Activated naive CD8-positive, alpha-beta T cell (primary cell): ENCODE measurements around the gene INTS1.

ENCODE experiments used
- H3K27ac Mint-ChIP-seq: one replicate; pipeline ENCODE4 v1.8.0; 2021; ENCODE audit warnings: mixed read lengths
- H3K27me3 Mint-ChIP-seq: one replicate; pipeline ENCODE4 v1.8.0; 2021; ENCODE audit warnings: mixed read lengths
- H3K36me3 Mint-ChIP-seq: one replicate; pipeline ENCODE4 v1.8.0; 2021; ENCODE audit warnings: mixed read lengths
- H3K4me1 Mint-ChIP-seq: one replicate; pipeline ENCODE4 v1.8.0; 2021; ENCODE audit warnings: low read depth, mixed read lengths
- H3K4me3 Mint-ChIP-seq: one replicate; pipeline ENCODE4 v1.8.0; 2021; ENCODE audit warnings: mild to moderate bottlenecking, mixed read lengths
- H3K9me3 Mint-ChIP-seq: one replicate; pipeline ENCODE4 v1.8.0; 2021; ENCODE audit warnings: low read depth, mixed read lengths

Gene INTS1

DNA sequence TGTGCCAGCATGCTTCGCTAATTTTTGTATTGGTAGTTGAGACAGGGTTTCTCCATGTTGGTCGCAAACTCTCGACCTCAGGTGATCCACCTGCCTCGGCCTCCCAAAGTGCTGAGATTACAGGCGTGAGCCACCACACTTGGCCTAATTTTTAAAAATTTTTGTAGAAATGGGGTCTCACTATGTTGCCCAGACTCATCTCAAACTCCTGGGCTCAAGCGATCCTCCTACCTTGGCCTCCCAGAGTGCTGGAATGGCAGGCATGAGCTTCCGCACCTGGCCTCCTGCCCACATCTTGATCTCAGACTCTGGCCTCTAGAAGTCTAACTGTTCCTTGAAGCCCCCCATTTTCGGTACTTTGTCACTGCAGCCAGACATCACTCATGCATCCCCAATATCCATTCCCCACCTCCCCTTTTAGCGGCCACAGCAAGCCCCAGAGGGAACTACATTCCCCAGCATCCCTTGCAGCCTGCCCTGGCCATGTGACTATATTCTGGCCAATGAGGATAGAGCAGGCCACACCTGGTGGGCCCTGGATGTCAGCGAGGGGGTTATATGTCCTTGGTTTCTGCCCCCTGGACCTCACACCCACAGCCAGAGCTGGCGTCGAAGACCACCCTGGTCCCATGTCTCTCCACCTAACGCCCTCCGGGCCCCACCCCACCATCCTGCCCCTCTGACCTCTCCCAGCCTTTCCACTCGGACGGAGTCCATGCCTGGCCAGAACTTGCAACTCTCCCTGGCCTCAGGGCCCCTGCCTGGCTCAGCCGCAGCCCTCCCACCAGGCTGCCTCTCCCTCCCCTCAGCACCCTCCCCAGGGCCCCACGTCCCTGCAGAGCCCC lies 78.7 kb downstream of the INTS1 start:
- H3K4me3 Mint-ChIP-seq = no peak overlapping the region
- no peak overlapping the region for H3K27ac Mint-ChIP-seq
- H3K27me3 Mint-ChIP-seq = peaks cover 4% of the 10 kb centered on the region
- no peaks in the 10 kb centered on the region for H3K36me3 Mint-ChIP-seq
- no peaks in the 10 kb centered on the region for H3K4me1 Mint-ChIP-seq
- no peaks in the 10 kb centered on the region for H3K9me3 Mint-ChIP-seq

DNA sequence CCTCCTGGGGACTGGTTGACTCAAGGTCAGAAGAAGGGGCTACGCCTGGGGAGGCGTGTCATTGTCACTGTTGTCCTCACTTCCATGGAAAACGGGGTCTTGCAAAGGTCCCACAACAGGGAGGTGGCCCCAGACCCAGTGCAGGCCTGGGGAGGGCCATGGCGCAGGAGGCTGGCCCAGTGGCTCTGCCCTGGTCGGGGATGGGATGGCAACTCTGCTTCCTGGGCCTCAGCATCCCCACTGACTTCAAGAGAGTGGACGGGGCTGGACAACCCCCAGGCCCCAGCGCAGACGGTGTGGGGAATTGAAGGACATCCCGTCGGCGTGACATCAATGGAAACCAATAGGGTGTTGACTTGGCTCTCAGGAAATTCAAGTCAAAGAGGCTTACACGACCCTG lies 80.1 kb downstream of the INTS1 start:
- Mint-ChIP-seq H3K9me3 (no peaks in the 10 kb centered on the region), H3K36me3 (no peaks in the 10 kb centered on the region), H3K27me3 (peaks cover 4% of the 10 kb centered on the region), H3K4me1 (peaks cover 2% of the 10 kb centered on the region), H3K27ac (no peak overlapping the region), H3K4me3 (no peak overlapping the region)

DNA sequence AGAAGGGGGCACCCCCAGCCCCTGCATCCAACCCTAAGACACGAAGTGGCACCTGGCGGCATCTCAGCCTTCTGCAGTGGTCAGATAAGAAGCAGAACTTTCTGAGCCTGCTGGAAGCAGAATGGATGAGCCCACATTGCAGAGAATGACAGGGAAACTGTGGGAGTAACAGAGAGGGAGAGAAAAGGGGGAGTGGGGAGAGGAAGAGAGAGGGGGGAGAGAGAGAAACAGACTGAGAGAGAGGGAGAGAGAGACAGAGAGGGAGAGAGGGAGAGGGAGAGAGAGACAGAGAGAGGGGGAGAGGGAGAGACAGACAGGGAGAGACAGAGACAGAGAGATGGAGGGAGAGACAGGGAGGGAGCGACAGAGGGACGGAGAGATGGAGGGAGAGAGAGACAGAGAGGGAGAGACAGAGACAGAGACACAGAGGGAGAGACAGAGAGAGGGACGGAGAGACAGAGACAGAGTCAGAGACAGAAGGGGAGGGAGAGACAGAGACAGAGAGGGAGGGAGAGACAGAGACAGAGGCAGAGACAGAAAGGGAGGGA lies 80.9 kb downstream of the INTS1 start:
- peaks cover 3% of the 10 kb centered on the region for H3K4me1 Mint-ChIP-seq

GRCh38 chr7:1422512-1423263 lies 81.5 kb downstream of the INTS1 start:
- no peak overlapping the region for H3K4me3 Mint-ChIP-seq
- peaks cover 10% of the 10 kb centered on the region for H3K4me1 Mint-ChIP-seq
- H3K27ac Mint-ChIP-seq = no peak overlapping the region
- H3K27me3 Mint-ChIP-seq = peaks cover 4% of the 10 kb centered on the region
- no peaks in the 10 kb centered on the region for H3K36me3 Mint-ChIP-seq
- no peaks in the 10 kb centered on the region for H3K9me3 Mint-ChIP-seq

More for the DNA sequence above, 80.9 kb downstream of the INTS1 start:
- Mint-ChIP-seq H3K36me3 (no peaks in the 10 kb centered on the region), H3K27me3 (peaks cover 4% of the 10 kb centered on the region), H3K4me3 (no peak overlapping the region), H3K27ac (no peak overlapping the region), H3K9me3 (no peaks in the 10 kb centered on the region)

DNA sequence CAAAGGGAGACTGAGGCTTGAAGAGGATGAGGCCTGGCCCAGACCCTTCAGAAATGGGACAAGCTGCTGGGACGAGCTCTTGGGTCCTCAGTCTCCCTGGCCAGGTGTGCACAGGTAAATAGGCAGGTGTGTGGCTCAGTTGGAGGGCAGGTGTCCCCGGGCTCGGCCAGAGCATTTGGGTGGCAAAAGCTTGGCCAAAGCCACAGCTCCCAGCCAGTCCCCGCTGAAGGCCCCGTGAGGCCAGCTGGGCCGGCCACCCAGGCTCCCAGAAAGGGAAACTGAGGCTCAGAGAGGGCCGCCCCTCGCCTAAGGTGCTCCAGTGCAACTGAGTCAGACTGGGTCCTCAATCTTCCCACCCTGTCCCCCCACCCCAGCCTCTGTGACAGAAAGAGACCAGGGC lies 82.2 kb downstream of the INTS1 start:
- Mint-ChIP-seq H3K9me3 (no peaks in the 10 kb centered on the region), H3K27ac (no peak overlapping the region), H3K4me3 (no peak overlapping the region), H3K27me3 (peaks cover 4% of the 10 kb centered on the region), H3K36me3 (no peaks in the 10 kb centered on the region), H3K4me1 (peaks cover 17% of the 10 kb centered on the region)

DNA sequence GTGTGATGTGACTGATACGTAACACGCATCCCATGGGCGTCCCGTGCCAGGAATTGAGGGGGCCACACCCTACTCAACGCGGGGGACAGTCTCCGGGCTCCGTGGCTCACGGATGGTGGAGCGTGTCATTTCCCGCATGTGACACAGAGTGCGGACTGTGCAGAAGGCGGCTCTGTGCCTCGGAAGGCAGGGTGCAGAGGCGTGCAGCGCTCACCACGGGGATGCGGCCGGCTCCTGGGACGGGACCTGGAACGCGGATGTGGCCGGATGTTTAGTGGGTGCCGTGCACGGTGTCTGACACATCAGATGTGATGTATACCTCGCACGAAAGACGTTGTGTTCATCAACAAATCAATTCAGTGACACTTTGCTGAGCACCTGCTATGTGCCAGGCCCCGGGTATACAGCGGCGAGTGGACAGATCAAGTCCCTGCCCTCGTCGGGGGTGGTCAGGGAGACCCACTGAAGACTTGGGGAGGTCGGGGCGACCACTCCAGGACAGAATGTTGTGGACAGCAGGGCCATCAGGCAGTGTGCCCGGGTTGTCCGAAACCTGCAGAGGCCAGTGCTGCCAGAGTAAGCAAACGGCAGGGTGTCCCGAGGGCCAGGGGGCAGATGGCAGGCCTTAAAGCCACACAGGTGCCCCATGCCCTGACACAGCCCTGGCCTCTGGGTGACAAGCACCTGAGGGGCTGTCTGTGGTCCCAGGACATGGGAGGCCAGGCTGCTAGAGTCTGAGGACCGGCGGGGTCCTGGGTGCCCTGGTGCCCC lies 83.0 kb downstream of the INTS1 start:
- Mint-ChIP-seq H3K27ac (no peak overlapping the region), H3K4me3 (no peak overlapping the region), H3K9me3 (no peaks in the 10 kb centered on the region), H3K27me3 (peaks cover 4% of the 10 kb centered on the region), H3K36me3 (no peaks in the 10 kb centered on the region), H3K4me1 (peaks cover 19% of the 10 kb centered on the region)
